Skeletal muscle cell (primary cell): ENCODE measurements around the gene TRIM64.
"Not testable (repeated sequence)": the region's sequence is repeated elsewhere in the genome, so short reads cannot be mapped to it uniquely, and the experiment has no call there.

ENCODE experiments used
- DNase-seq: peaks from one replicate; pipeline ENCODE4 v3.0.0-alpha.2; 2010; ENCODE audit warnings: low read depth
- H3K4me3 ChIP-seq: 2 replicates; pipeline ENCODE4 v1.5.1; 2011; ENCODE audit warnings: low read depth, mild to moderate bottlenecking, control low read depth, low read length, moderate library complexity

The TRIM64 gene, protein sequence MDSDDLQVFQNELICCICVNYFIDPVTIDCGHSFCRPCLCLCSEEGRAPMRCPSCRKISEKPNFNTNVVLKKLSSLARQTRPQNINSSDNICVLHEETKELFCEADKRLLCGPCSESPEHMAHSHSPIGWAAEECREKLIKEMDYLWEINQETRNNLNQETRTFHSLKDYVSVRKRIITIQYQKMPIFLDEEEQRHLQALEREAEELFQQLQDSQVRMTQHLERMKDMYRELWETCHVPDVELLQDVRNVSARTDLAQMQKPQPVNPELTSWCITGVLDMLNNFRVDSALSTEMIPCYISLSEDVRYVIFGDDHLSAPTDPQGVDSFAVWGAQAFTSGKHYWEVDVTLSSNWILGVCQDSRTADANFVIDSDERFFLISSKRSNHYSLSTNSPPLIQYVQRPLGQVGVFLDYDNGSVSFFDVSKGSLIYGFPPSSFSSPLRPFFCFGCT

DNA sequence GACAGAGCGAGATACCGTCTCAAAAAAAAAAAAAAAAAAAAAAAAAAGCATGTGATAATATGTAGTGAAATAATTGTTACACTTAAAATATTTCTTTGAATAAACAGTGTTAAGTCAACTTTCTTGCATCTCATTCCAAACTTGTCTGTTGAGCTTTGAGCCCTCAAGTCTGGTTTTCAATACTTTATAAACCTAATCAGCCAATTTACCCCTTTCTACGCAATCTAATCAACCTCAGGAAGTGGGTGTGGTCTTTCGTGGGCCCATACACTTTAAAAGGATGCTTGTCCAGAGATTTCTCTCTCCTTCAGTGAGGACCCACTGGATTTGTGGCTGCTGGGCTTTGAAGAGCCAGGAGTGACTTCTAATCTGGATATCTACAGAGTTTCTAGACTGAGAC, at the start of gene TRIM64:
Gene TRIM64, plus strand, starts transcription at position 301 of the 400 bp plus-strand sequence. CDS start 2,467 bp downstream, outside the sequence.
- H3K4me3 ChIP-seq, DNase-seq: not testable (repeated sequence)

DNA sequence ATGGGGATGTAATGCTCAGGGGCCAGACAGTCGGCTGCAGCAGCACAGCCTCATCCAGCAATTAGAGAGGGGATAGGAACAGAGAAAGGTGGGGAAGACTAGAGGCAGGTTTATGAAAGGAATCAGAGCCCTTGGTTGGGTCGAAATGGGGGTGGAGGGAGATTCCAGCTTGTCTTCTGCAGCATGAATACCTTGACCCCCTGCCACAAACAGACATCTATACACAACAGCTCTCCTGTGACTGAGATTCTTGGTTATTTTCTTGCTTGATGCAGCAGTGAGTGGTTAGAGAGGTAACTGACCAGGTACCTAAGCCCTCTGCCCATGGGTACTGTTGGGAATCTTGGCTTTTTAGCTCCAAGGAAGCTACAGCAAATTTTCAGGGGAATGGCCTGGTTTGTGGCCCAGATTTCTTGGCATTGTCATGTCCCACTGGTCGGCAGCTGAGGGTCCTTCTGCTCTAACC, 43.6 kb upstream of the TRIM64 start, which contains the start of gene TRIM49D1:
Gene TRIM49D1, minus strand, starts transcription at position 51 of the 466 bp plus-strand sequence. CDS start 4,535 bp downstream, outside the sequence.
- H3K4me3 ChIP-seq = no peak within 1 kb of the TSS
- no peak for DNase-seq

DNA sequence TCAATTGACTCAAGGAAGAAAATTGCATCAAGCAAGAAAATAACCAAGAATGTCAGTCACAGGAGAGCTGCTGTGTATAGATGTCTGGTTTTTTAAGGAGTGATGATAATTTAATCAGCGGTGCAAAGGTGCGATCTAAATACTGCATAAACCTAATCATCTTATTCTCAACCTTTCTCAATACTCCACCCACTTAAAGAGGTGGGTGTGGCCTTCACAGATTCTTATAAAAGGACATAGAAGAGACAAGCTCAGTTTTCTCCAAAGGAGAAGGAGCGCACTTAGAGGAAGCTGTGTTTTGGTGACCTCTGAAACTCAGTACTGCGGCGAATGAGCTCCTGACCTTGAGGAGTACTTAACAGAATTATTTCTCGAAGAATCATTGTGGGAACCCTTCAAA, 42.1 kb upstream of the TRIM64 start, which contains the start of gene TRIM49D2:
Gene TRIM49D2, plus strand, starts transcription at position 301 of the 400 bp plus-strand sequence. CDS start 2,698 bp downstream, outside the sequence.
- DNase-seq, H3K4me3 ChIP-seq: not testable (repeated sequence)

- not testable (repeated sequence) for H3K4me3 ChIP-seq, DNase-seq
Measured at GRCh38 chr11:89960833-89961232, 5.0 kb upstream of the TRIM64 start.
